Measurements from ENCODE around the gene GHR. TPM values are rescaled to one million over a fixed set of nuclear protein-coding genes. Genes with fewer than 3 reads are reported as not detected.

GHR gene
- total RNA-seq, 1 donor: 5.4 TPM

GRCh38 chr5:42621662-42622061 is 198.4 kb downstream of the GHR start:
- DNase-seq (ENCODE audit: insufficient read length, low spot score, missing footprints): no peak
- Histone ChIP-seq H3K79me2 (ENCODE audit: insufficient read depth, low read length) (no peaks in the 10 kb centered on the region), H3K36me3 (ENCODE audit: insufficient read depth, low read length) (no peaks in the 10 kb centered on the region)

GRCh38 chr5:42624912-42625311 is 201.7 kb downstream of the GHR start:
- Histone ChIP-seq H3K27ac (ENCODE audit: low read depth, low read length) (no peak overlapping the region), H3K4me2 (ENCODE audit: insufficient read depth, low read length) (no peak overlapping the region), H3K36me3 (ENCODE audit: insufficient read depth, low read length) (no peaks in the 10 kb centered on the region), H3K79me2 (ENCODE audit: insufficient read depth, low read length) (no peaks in the 10 kb centered on the region), H3K9me3 (ENCODE audit: low read depth, low read length) (no peaks in the 10 kb centered on the region), H3K27me3 (ENCODE audit: insufficient read depth, low read length) (no peaks in the 10 kb centered on the region), H3K4me3 (ENCODE audit: insufficient read depth, low read length) (no peak overlapping the region), H2AFZ (ENCODE audit: low read length) (no peak overlapping the region), H3K4me1 (ENCODE audit: insufficient read depth, low read length) (no peaks in the 10 kb centered on the region), H4K20me1 (ENCODE audit: insufficient read depth, low read length) (no peaks in the 10 kb centered on the region)
- TF ChIP-seq CTCF (IDR thresholded peaks at IDR 0.05; ENCODE audit: extremely low read depth, low read depth, low read length): no peak
- no peak for DNase-seq (ENCODE audit: insufficient read length, low spot score, missing footprints)

More at GRCh38 chr5:42621662-42622061, 198.4 kb downstream of the GHR start:
- no peaks in the 10 kb centered on the region for H3K4me1 ChIP-seq (ENCODE audit: insufficient read depth, low read length)
- peaks cover 8% of the 10 kb centered on the region for H3K27me3 ChIP-seq (ENCODE audit: insufficient read depth, low read length)
- no peak overlapping the region for H2AFZ ChIP-seq (ENCODE audit: low read length)
- no peak overlapping the region for H3K27ac ChIP-seq (ENCODE audit: low read depth, low read length)
- H3K9me3 ChIP-seq (ENCODE audit: low read depth, low read length): no peaks in the 10 kb centered on the region
- H3K4me3 ChIP-seq (ENCODE audit: insufficient read depth, low read length): no peak overlapping the region
- TF ChIP-seq CTCF (IDR thresholded peaks at IDR 0.05; ENCODE audit: extremely low read depth, low read depth, low read length): no peak
- H3K4me2 ChIP-seq (ENCODE audit: insufficient read depth, low read length): no peak overlapping the region
- no peaks in the 10 kb centered on the region for H4K20me1 ChIP-seq (ENCODE audit: insufficient read depth, low read length)

GRCh38 chr5:42626462-42626861 is 203.2 kb downstream of the GHR start:
- H3K4me1 ChIP-seq (ENCODE audit: insufficient read depth, low read length): no peaks in the 10 kb centered on the region
- H3K4me2 ChIP-seq (ENCODE audit: insufficient read depth, low read length): no peak overlapping the region
- TF ChIP-seq CTCF (IDR thresholded peaks at IDR 0.05; ENCODE audit: extremely low read depth, low read depth, low read length): no peak
- H2AFZ ChIP-seq (ENCODE audit: low read length): no peak overlapping the region
- no peak for DNase-seq (ENCODE audit: insufficient read length, low spot score, missing footprints)
- H3K27ac ChIP-seq (ENCODE audit: low read depth, low read length): no peak overlapping the region
- no peaks in the 10 kb centered on the region for H3K36me3 ChIP-seq (ENCODE audit: insufficient read depth, low read length)
- H3K4me3 ChIP-seq (ENCODE audit: insufficient read depth, low read length): no peak overlapping the region
- no peaks in the 10 kb centered on the region for H3K9me3 ChIP-seq (ENCODE audit: low read depth, low read length)
- no peaks in the 10 kb centered on the region for H3K27me3 ChIP-seq (ENCODE audit: insufficient read depth, low read length)
- no peaks in the 10 kb centered on the region for H3K79me2 ChIP-seq (ENCODE audit: insufficient read depth, low read length)
- H4K20me1 ChIP-seq (ENCODE audit: insufficient read depth, low read length): no peaks in the 10 kb centered on the region

- H3K27me3 ChIP-seq (ENCODE audit: insufficient read depth, low read length): no peaks in the 10 kb centered on the region
- DNase-seq (ENCODE audit: insufficient read length, low spot score, missing footprints): no peak
Observed at GRCh38 chr5:42628821-42629220, 205.6 kb downstream of the GHR start.

More at GRCh38 chr5:42628821-42629220, 205.6 kb downstream of the GHR start:
- Histone ChIP-seq H3K4me1 (ENCODE audit: insufficient read depth, low read length) (no peaks in the 10 kb centered on the region), H4K20me1 (ENCODE audit: insufficient read depth, low read length) (no peaks in the 10 kb centered on the region), H3K4me3 (ENCODE audit: insufficient read depth, low read length) (no peak overlapping the region), H2AFZ (ENCODE audit: low read length) (no peak overlapping the region), H3K27ac (ENCODE audit: low read depth, low read length) (no peak overlapping the region), H3K4me2 (ENCODE audit: insufficient read depth, low read length) (no peak overlapping the region), H3K79me2 (ENCODE audit: insufficient read depth, low read length) (no peaks in the 10 kb centered on the region), H3K9me3 (ENCODE audit: low read depth, low read length) (no peaks in the 10 kb centered on the region), H3K36me3 (ENCODE audit: insufficient read depth, low read length) (no peaks in the 10 kb centered on the region)
- no peak for TF ChIP-seq CTCF (IDR thresholded peaks at IDR 0.05; ENCODE audit: extremely low read depth, low read depth, low read length)

Data from osteoblast (primary cell).